ENCODE data around the gene KCNIP3. TPM values are rescaled to one million over a fixed set of nuclear protein-coding genes. Genes with fewer than 3 reads are reported as not detected.

KCNIP3 gene
- total RNA-seq, 1 donor from 2014 or later, result 6.3 TPM

GRCh38 chr2:95392320-95392719 is 95.2 kb downstream of the KCNIP3 start:
- TF ChIP-seq CTCF (IDR thresholded peaks at IDR 0.05; ENCODE audit: unreplicated experiment), result no peak
- H3K36me3 Mint-ChIP-seq (ENCODE audit: insufficient read depth), result no peaks in the 10 kb centered on the region
- H3K27me3 Mint-ChIP-seq, result peaks cover 47% of the 10 kb centered on the region
- DNase-seq (ENCODE audit: low spot score, unreplicated experiment), result no peak
- H3K9me3 Mint-ChIP-seq (ENCODE audit: low read depth), result no peaks in the 10 kb centered on the region
- no peaks in the 10 kb centered on the region for H3K4me1 Mint-ChIP-seq (ENCODE audit: low read depth)
- no peak overlapping the region for H3K27ac Mint-ChIP-seq
- H3K4me3 Mint-ChIP-seq (ENCODE audit: low read depth), result no peak overlapping the region

- Mint-ChIP-seq H3K27me3 (peaks cover 43% of the 10 kb centered on the region), H3K36me3 (ENCODE audit: insufficient read depth) (no peaks in the 10 kb centered on the region), H3K27ac (no peak overlapping the region), H3K4me1 (ENCODE audit: low read depth) (no peaks in the 10 kb centered on the region), H3K9me3 (ENCODE audit: low read depth) (no peaks in the 10 kb centered on the region), H3K4me3 (ENCODE audit: low read depth) (no peak overlapping the region)
- DNase-seq (ENCODE audit: low spot score, unreplicated experiment), result no peak
- peak; percentile 29 for TF ChIP-seq CTCF (IDR thresholded peaks at IDR 0.05; ENCODE audit: unreplicated experiment)
Observed at GRCh38 chr2:95392730-95393455, 95.7 kb downstream of the KCNIP3 start.

GRCh38 chr2:95393901-95394300 is 96.8 kb downstream of the KCNIP3 start:
- peaks cover 35% of the 10 kb centered on the region for H3K27me3 Mint-ChIP-seq
- H3K4me3 Mint-ChIP-seq (ENCODE audit: low read depth), result no peak overlapping the region
- no peak overlapping the region for H3K27ac Mint-ChIP-seq
- H3K9me3 Mint-ChIP-seq (ENCODE audit: low read depth), result no peaks in the 10 kb centered on the region
- H3K36me3 Mint-ChIP-seq (ENCODE audit: insufficient read depth), result no peaks in the 10 kb centered on the region
- H3K4me1 Mint-ChIP-seq (ENCODE audit: low read depth), result no peaks in the 10 kb centered on the region
- TF ChIP-seq CTCF (IDR thresholded peaks at IDR 0.05; ENCODE audit: unreplicated experiment), result no peak
- no peak for DNase-seq (ENCODE audit: low spot score, unreplicated experiment)

GRCh38 chr2:95399061-95399460 is 101.9 kb downstream of the KCNIP3 start:
- peaks cover 17% of the 10 kb centered on the region for H3K4me1 Mint-ChIP-seq (ENCODE audit: low read depth)
- TF ChIP-seq CTCF (IDR thresholded peaks at IDR 0.05; ENCODE audit: unreplicated experiment), result no peak
- H3K27me3 Mint-ChIP-seq, result peaks cover 24% of the 10 kb centered on the region
- no peaks in the 10 kb centered on the region for H3K36me3 Mint-ChIP-seq (ENCODE audit: insufficient read depth)
- no peak overlapping the region for H3K4me3 Mint-ChIP-seq (ENCODE audit: low read depth)
- no peaks in the 10 kb centered on the region for H3K9me3 Mint-ChIP-seq (ENCODE audit: low read depth)
- no peak for DNase-seq (ENCODE audit: low spot score, unreplicated experiment)
- no peak overlapping the region for H3K27ac Mint-ChIP-seq

- Mint-ChIP-seq H3K27ac (peak overlapping the region; percentile 99), H3K4me3 (ENCODE audit: low read depth) (peak overlapping the region; percentile 98), H3K4me1 (ENCODE audit: low read depth) (peaks cover 17% of the 10 kb centered on the region), H3K9me3 (ENCODE audit: low read depth) (no peaks in the 10 kb centered on the region), H3K27me3 (peaks cover 8% of the 10 kb centered on the region), H3K36me3 (ENCODE audit: insufficient read depth) (no peaks in the 10 kb centered on the region)
- no peak for TF ChIP-seq CTCF (IDR thresholded peaks at IDR 0.05; ENCODE audit: unreplicated experiment)
- no peak for DNase-seq (ENCODE audit: low spot score, unreplicated experiment)
Observed at GRCh38 chr2:95401480-95401879, 104.3 kb downstream of the KCNIP3 start.

Measured in progenitor cell of endocrine pancreas (in vitro differentiated cells).